Stimulated activated CD4-positive, alpha-beta T cell treated with anti-CD3 and anti-CD28 coated beads, Interleukin-15, amount 100 ng/mL, for 1 hour (primary cell): ENCODE results near the gene CDH22.

Experiments
- DNase-seq, 2 donors: peaks; one replicate each; pipeline ENCODE4 v3.0.0-alpha.2; 2020; ENCODE audit warnings: low read depth in 1 of 2, low spot score in 1 of 2

Gene CDH22

DNA sequence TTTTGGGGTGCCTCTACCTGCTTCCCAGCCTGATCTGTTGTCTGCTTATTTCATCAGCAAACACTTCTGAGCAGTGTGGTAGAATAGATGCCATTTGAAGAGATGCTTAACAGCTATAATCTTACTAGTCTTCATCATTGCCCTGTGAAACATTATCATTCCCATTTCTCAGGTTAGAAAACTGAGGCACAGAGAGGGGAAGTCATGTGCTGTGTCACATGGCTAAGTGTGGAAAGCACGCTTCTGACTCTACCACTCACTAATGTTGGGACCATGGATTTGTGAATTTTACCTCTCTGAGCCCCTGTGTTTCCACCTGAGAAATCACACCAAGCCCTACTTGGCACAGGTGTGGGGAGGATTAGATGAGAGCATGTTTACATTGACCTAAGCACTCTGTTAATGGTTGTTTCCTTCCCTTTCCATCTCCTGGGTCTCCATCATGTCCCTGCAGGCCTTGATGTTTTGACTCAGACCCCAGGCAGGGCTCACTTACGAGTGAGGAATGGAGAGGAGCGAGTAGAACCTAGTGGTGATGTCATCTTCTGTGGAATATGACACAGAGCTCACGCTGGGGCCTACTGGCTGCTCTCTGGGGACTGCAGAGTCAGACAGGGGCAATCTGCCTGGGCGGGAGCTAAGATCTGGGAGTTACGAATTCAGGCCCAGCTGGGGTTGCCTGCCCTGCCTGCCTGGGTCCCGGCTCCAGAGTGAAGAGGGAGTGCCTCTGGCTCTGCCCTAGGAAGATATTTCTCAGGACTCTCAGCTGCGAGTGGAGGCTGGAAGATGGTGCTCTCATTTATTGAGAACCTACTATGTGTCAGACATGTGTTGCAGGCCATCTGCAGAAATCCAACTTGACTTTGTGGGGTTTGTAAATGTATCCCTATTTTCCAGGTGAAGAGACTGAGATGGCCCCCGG is 64.3 kb downstream of the CDH22 start:
- no peak for DNase-seq

DNA sequence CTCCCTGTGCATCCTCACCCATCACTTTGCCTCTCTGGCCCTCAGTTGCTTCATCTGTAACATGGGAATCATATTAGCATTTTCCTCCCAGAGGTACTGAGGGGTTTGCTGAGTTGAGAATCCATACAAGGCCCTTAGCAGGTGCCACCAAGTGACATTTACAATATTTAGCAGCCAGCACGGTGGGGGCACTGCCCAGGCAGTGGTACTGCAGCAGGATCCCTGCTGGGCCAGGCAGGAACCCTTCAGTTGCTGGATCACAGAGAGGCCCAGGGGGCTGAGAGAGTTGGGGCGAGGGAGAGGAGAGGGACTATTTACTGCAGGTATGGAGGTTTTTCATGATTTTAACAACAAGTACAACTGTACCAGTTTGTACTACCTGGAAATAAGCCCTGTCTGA is 65.9 kb downstream of the CDH22 start:
- no peak for DNase-seq

DNA sequence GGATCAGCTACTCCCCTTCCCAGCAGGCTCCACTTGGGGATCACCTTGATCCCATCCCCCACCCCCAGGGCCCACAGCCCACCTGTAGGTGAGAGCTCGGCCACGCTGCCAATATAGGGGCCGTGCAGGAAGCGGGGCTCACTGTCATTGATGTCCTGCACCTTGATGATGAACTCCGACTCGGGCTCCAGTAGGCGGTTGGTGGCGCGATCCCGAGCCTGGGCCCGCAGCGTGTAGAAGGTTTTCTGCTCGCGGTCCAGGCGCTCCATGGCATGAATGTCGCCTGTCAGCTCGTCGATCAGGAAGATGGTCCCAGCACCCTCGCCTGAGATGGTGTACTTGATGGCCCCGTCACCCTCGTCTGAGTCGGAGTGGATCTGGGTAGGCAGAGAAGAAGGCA is 67.4 kb downstream of the CDH22 start:
- DNase-seq = no peak

DNA sequence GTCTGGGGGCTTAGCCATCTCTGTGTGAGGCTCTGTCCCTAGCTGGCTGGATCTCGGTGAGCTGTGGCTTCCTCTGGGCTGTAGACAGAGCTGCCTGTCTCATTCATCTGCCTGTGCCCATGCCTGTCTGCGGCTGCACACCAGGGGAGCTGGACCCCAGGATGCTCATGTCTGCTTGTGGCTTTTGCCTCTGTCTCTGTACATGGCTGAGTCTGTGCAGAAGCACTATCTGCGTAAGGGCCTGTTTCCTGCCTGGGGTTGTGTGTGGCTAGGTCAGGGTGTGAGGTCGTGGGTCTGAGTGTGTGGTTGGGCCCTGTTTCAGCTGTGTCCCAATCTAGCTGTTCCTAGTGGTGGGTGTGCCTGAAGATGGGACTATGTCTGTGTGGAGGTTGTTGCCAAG is 68.2 kb downstream of the CDH22 start:
- DNase-seq = no peak

DNA sequence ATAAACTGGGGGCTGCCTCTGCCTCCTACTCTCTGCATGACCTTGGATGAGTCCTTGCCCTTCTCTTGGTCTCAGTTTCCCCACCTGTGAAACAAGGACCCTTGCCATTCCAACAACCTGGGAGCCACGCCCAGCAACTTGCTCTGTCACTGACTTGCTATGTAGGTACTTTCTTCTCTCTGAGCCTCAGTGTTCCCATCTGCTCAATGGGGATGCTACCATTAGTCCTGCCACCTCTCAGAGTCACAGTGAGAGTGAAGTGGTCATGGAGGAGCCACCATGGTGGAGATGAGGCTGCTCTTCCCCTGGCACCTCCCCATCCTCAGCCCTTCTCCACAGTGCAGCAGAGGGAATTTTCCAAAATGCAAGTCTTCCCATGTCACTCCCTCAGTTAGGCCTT is 70.6 kb downstream of the CDH22 start:
- DNase-seq = no peak

DNA sequence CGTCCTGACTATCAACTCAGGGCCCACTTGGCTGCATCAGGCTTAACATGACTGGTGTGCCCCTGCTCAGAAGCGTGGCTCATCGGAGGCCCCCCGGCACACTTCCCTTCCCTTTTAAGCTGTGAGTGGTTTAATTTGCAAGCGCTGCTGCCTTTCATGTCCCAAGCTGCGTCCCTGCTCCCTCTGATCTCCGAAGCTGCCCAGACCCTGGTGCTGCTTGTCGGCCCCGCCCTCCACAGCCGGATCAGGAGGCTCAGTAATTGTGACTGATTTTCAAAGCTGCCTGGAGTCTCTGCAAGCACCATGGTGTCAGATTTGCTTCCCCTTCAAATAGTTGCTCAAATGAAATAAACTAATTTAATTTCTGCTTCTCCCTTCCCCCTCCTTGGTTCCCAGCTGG is 71.1 kb downstream of the CDH22 start:
- no peak for DNase-seq

DNA sequence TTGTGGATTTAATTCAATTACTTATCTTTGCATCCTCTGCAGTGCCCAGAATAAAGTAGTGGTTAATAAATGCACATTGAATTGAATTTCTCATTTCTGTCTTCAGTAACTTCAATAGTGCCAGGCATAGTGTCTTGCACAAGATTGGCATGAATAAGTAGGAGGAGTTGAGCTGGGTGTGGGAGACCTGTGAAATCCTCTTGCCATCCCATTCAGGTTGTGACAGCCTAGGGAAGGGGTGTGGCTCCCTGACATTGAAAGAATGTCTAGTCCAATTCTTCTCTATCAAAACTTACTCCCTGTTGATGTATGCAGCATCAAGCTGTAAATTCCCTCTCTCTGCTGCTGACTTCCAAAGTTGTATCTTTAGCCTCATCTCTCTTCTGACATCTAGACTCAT is 73.2 kb downstream of the CDH22 start:
- DNase-seq = no peak

DNA sequence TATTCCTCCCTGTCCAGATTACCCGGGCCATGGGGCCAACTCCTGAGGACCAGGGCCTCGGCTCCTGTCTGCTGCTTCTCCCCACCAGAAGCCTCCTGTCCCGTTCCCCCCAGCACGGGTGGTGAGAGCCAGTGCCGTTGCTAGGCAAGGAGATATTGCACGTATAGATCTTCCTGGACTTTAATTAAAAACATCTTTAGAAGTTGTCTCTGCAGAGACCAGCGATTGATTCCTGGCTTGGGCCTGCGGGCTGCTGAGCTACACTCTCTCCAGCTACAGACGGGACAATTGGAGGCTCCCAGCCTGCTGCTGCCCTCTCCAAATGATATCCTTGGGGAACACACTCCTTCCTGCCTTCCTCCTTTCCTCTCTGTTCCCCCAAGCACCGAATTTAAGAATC is 74.6 kb downstream of the CDH22 start:
- DNase-seq = no peak

DNA sequence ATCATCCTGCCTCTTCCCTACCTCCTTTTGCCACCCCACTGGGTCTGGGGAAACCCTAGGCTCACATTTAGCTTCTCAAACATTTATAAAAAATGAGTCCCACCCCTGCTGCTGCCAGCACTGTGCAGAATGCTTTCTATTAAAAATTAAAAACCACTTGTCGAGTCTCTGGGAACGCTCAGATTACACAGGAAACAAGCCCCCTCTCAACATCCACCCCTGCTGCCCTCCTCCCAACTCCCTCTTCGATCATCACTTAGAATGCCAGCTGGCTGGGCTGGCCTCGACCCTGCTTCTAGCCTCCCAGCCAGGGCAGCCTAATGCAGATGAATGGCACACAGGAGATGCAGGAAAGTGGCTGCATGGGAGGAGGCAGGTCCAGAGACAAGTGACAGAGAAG is 75.8 kb downstream of the CDH22 start:
- no peak for DNase-seq

DNA sequence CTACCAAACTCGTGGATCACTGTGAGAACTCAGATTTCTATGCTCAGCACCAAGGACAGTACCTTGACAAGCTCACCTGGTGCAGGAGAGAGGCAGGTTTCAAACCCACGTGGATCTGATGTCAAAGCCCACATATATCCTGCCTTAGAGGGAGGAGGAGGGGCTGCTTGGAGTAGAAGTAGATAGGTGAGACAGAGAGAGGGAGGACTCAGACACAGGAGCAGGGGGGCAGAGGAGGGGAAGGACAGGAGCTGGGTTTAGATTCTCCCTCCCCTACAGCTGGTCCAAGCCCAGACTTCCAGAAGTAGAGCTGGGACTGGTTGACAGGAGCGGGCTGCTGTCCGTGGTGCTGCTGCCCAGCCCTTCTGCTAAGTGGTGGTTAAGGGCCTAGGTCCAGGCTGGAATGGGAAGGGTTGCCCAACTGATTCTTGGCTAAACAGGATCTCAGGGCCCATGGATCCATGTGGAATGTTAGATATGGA is 77.5 kb downstream of the CDH22 start:
- no peak for DNase-seq

DNA sequence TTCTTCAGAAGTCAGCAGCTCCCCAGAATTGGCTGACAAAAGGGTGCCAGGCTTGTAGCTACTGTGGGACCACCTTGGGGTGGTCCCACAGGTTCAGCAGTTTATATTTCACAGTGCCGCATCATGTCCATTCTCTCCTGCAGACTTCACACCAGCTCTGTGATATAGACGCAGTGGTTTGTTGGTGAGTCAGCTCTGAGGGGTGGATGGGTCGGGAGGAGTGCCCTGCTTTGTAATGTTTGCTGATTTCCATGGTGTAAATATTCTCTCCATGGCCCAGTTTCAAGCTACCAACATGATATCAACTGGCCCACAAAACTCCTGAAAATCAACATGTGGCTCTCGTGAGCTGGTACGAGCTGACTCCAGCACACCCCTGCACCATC is 78.2 kb downstream of the CDH22 start:
- no peak for DNase-seq

DNA sequence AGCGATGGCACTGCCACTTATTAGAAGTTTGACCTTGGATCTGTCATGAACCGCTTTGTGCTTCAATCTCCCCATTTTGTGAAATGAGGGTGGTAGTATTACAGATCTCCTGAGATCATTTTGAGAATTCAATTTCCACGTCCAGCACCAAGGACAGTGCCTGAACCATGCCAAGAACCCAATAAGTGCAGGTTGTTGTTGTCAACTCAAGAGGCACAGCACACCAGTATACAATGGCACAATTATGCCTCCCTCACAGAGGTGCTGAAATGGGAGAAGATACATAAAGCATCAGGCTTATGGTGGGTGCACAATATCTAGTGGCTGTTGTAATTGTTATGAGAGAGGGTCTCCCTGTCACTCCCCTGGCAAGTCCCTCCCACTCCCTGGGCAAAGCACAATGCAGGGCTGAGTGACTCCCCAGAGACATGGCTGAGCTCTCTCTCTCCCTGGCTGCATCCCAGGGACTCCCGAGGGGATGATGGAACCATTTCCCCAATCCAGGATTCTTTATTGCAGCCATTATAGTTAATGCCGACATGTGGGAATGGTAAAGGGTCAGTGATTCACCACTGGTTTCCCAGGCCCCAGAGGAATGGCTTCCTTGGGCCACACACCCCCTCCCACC is 78.7 kb downstream of the CDH22 start:
- DNase-seq = no peak

DNA sequence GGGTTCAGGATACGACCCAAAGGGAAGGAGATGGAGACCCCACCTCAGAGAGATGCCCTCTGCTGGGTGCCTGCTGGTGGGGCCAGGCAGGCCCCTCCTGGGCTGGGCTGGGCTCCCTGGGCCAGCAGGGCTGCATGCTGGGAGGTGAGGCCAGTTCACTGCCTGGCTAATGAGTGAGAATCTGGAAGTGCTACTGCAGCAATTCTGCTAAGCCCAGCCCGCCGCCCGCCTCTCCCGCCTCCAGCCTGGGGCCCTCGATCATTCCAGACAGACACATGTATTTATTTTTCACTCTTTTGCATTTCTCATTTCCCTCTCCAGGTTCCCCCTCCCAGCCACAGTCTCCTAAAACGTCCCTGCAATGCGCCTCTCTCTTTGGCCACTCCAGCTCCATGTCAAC is 79.6 kb downstream of the CDH22 start:
- DNase-seq = no peak

DNA sequence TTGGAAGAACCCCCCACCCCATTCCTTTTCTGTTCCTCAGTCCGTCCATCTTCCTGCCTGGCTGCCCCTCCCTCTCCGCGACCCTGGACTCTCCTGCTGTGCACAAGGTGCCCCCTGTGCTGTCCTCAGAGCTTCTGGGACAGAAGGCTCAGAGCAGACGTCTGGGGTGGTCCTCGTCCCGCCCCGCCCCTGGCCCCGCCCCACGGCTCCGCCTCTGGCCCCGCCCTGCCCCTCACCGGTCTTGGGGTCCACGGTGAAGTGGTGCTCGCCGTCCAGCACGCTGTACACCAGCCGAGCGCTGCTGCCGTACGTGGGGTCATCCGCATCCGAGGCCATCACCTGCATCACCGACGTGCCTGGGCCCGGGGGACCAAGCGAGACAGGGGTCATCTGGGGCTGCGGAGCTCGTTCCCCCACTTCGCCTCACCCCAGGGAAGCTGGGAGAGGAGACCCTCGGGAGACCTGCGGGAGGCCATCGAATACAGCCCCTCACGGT is 81.0 kb downstream of the CDH22 start:
- no peak for DNase-seq

DNA sequence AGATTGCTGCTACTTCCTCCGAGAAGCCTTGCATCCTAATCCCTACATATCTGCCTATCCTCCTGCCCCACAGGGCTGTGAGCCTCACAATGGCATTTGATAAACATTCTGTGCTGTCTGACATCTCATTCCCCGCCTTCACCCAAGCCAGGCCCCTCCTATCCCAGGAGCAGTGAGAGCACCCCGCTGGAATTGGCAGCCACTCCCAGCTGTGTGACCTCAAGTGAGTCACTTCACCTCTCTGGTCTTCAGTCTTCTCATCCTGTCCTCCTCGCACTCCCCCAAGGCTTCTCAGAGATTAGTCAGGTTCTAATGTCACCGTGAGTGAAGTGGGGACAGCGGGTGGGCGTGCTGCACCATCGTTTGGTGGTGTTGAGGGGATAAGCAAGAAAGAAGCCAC is 81.7 kb downstream of the CDH22 start:
- no peak for DNase-seq

DNA sequence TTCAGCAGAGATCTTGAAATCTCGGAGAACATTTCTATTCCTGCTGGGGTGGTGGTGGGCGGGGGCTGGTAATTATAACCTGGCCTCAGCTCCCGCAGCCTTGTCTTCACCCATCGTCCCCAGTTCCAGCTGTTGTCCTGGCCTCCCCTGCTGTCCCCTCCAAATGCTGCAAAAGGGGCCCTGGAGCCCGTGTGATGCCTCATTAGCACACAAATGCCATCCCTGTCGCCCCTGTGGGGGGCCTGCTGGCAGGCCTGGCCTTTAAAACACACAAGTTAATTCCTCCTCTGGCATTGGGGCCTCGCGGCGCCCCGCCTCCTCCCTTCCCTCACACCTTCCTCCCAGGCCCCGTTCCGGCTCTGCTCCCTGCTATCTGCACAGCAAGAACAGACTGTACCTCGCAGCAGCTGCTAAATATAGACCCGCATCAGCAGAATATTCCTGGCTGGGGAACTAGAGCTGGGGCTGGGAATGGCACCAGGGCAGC is 85.7 kb downstream of the CDH22 start:
- DNase-seq = no peak

DNA sequence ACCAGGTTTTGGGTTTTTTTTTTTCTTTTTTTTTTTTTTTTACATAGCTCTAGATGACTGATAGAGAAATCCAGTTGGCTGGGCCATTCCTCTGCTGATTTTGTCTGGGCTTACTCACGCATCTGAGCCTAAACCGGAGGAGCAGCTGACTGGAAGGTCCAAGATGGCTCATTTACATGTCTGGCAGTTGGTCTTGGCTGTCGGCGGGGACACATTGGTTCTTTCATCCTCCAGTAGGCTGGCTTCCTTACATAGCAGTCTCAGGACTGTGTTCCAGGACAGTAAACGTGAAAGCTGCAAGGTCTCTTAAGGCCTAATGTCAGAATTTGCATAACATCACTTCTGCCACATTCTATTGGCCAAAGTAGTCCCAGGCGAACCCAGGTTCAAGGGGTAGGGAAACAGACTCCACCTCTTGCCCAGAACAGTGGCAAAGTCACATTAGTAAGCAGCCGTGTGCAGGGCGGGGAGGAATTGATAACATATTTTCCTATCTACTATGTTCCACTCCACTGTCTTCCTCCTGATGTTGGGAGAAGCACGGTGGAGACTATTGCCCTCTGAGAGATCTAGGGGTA is 87.0 kb downstream of the CDH22 start:
- no peak for DNase-seq

DNA sequence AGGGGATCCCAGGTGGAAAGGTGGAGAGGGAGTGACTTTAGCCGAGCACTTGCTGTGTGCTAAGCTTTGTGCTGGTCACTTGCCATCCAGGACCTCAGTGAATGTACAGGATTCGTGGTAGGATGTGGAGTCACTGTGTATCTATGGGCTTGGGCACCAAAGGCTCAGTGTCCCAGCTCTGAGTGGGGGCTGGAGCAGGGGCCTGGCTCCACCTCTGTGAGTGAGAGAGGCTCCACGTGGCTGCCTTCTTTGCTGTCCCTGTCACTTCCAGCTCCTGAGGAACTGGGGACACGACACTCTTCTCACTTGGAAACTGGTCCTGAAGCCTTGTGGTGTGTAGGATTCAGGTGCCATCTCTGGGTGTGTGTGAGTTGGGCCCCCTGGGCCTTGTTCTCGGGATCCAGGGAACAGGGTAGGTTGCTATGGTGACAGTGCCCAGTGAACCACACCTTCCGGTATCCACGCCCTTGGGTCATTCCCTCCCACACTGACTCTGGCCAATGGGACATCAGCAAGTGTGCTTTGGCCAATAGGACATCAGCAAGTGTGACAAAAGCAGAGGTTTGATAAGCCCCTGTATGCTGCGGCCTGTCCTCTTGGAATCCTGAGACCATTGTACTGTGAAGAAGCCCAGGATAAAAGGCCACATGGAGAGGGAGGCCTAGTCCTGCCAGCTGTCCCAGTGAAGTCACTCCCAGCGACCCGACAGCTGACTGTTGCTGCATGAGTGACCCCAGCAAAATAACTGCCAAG is 87.7 kb downstream of the CDH22 start:
- DNase-seq = no peak

DNA sequence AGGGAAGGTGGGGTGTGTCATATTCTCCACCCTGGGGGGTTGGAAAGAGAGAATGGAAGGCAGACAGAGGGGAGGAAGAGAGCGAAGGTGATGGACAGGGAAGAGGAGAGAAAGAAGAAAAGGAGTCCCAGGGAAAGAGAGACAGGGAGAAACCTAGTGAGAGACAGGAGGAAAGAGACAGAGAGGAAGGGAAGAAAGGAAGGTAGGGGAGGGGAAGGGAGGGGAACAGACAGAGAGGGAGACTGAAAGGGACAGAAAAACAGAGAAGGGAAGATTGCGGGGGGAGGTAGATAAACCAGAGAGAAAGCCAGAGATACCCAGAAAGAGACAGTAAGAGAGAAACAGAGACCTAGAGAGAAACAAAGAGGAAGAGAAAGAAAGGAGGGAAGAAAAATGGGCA is 88.4 kb downstream of the CDH22 start:
- no peak for DNase-seq

DNA sequence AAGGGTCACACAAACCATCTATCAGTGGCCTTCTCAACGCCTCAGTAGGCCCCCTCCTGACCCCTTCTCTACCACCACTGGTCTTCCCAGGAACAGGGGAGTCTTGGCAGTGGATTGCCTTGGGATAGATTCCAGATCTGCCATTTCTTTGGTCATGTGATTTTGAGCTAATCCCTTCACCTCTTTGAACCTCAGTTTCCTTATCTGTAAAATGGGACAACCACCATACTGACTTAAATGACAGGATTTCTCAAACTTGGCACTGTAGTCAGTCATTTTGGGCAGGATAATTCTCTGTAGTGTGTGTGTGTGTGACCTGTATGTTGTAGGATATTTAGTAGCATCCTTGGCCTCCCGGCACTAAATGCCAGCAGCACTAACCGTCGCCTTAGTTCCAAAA is 89.1 kb downstream of the CDH22 start:
- DNase-seq = no peak

DNA sequence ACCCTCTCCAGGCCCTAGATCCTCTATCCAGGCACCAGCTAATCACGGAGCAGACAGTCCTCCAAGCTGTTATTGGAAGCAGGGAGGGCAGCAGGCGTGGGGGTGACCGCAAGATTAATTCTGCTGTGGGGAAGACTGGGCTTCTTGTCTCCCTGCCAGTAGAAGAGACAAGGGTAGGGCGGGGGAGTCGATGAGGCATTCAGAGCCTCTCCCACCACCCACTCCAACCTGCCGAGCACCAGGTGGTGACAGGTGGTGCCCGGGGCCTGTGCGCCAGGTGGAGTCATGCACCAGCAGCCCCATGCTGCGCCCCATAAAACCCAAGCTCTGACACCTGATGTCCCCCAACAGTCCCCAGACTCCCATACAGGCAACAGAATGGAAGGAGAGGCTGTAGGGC is 89.6 kb downstream of the CDH22 start:
- DNase-seq = no peak
